HEK293 (cell line): ENCODE measurements around the gene CAMK1.
A peak's percentile ranks its signal among the peaks of the same experiment; 100 is the strongest.

Experiments used
- CTCF ChIA-PET: fragments of 350-600 bp; formaldehyde crosslinking; extraction: SDS; loops from one replicate; lab custom pipeline; 2021; ENCODE audit warnings: antibody characterized with exemption; lab: Yijun Ruan, JAX
- POLR2A ChIA-PET: fragments of 300-600 bp; formaldehyde crosslinking; extraction: SDS; loops from one replicate; lab custom pipeline; 2020; ENCODE audit warnings: antibody characterized with exemption, inconsistent platforms; lab: Yijun Ruan, JAX
- H3K27ac ChIP-seq: fragments of 200-500 bp; sonication (Bioruptor generic); 2 replicates; pipeline ENCODE4 v1.5.1; 2014; ENCODE audit warnings: low read depth, low read length, control low read depth, inconsistent platforms; ENCODE audit errors: extremely low read depth
- H3K36me3 ChIP-seq, 2 experiments: fragments of 200-500 bp in 1 of 2; sonication (Bioruptor generic) in 1 of 2; 1 replicate in 1 of 2; 2 replicates in 1 of 2; pipeline ENCODE4 v1.5.1; 2014 to 2017; ENCODE audit warnings: inconsistent platforms in 2 of 2, low read length in 2 of 2; ENCODE audit not compliant: control insufficient read depth in 2 of 2, insufficient read depth in 1 of 2
- H3K4me1 ChIP-seq: fragments of 200-500 bp; sonication (Bioruptor generic); 2 replicates; pipeline ENCODE4 v1.5.1; 2014; ENCODE audit warnings: mild to moderate bottlenecking, low read length, inconsistent platforms; ENCODE audit not compliant: control insufficient read depth, insufficient read depth
- H3K4me3 ChIP-seq: 2 replicates; pipeline ENCODE4 v1.5.1; 2011; ENCODE audit warnings: low read depth, mild to moderate bottlenecking, control low read depth, low read length, moderate library complexity
- H3K9me3 ChIP-seq: fragments of 200-500 bp; sonication (Bioruptor generic); 2 replicates; pipeline ENCODE4 v1.5.1; 2014; ENCODE audit warnings: low read depth, low read length, inconsistent platforms; ENCODE audit not compliant: control insufficient read depth, insufficient read depth
- BCL11A ChIP-seq: fragments of 450-650 bp; formaldehyde crosslinking; IDR thresholded peaks from 2 replicates; pipeline ENCODE4 v1.5.1; 2016; ENCODE audit warnings: low read depth, missing biosample characterization, missing genetic modification characterization
- GLIS2 ChIP-seq: fragments of 450-650 bp; formaldehyde crosslinking; IDR thresholded peaks from 2 replicates; pipeline ENCODE4 v1.5.1; 2016; ENCODE audit warnings: missing biosample characterization, missing genetic modification characterization
- SCRT1 ChIP-seq: fragments of 450-650 bp; formaldehyde crosslinking; IDR thresholded peaks from 2 replicates; pipeline ENCODE4 v1.5.1; 2016; ENCODE audit warnings: missing biosample characterization, missing genetic modification characterization, borderline replicate concordance
- TRIM28 ChIP-seq: IDR thresholded peaks from 2 replicates; pipeline ENCODE4 v1.6.1; 2011; ENCODE audit warnings: low read length, control low read depth, borderline replicate concordance
- ZBTB48 ChIP-seq: fragments of 450-650 bp; formaldehyde crosslinking; IDR thresholded peaks from 2 replicates; pipeline ENCODE4 v1.5.1; 2016; ENCODE audit warnings: missing biosample characterization, missing genetic modification characterization
- ZNF248 ChIP-seq: fragments of 450-650 bp; formaldehyde crosslinking; IDR thresholded peaks from 2 replicates; pipeline ENCODE4 v1.5.1; 2017; ENCODE audit warnings: missing biosample characterization, missing genetic modification characterization
- ZNF324 ChIP-seq: fragments of 450-650 bp; formaldehyde crosslinking; IDR thresholded peaks from 2 replicates; pipeline ENCODE4 v1.5.1; 2016; ENCODE audit warnings: missing biosample characterization, missing genetic modification characterization
- ZNF433 ChIP-seq: fragments of 450-650 bp; formaldehyde crosslinking; IDR thresholded peaks from 2 replicates; pipeline ENCODE4 v1.5.1; 2016; ENCODE audit warnings: missing biosample characterization, missing genetic modification characterization, low read depth
- ZNF473 ChIP-seq: fragments of 450-650 bp; formaldehyde crosslinking; IDR thresholded peaks from 2 replicates; pipeline ENCODE4 v1.5.1; 2017; ENCODE audit warnings: missing biosample characterization, missing genetic modification characterization
- ZNF544 ChIP-seq: fragments of 450-650 bp; formaldehyde crosslinking; IDR thresholded peaks from 2 replicates; pipeline ENCODE4 v1.5.0; 2017; ENCODE audit warnings: missing biosample characterization, missing genetic modification characterization
- ZNF558 ChIP-seq: fragments of 450-650 bp; formaldehyde crosslinking; IDR thresholded peaks from 2 replicates; pipeline ENCODE4 v1.5.1; 2016; ENCODE audit warnings: missing biosample characterization, missing genetic modification characterization
- ZNF596 ChIP-seq: fragments of 450-650 bp; IDR thresholded peaks from 2 replicates; pipeline ENCODE4 v1.5.0; 2018; ENCODE audit warnings: missing biosample characterization, mild to moderate bottlenecking, missing genetic modification characterization, moderate library complexity
- ZNF658 ChIP-seq: fragments of 450-650 bp; formaldehyde crosslinking; IDR thresholded peaks from 2 replicates; pipeline ENCODE4; 2016; ENCODE audit warnings: missing biosample characterization, missing genetic modification characterization
- ZNF664 ChIP-seq: fragments of 450-650 bp; formaldehyde crosslinking; IDR thresholded peaks from 2 replicates; pipeline ENCODE4 v1.5.1; 2016; ENCODE audit warnings: missing biosample characterization, missing genetic modification characterization
- ZNF670 ChIP-seq: fragments of 450-650 bp; formaldehyde crosslinking; IDR thresholded peaks from 2 replicates; pipeline ENCODE4 v1.5.1; 2016; ENCODE audit warnings: missing biosample characterization, missing genetic modification characterization, low read depth
- ZNF677 ChIP-seq: fragments of 450-650 bp; IDR thresholded peaks from 2 replicates; pipeline ENCODE4 v1.5.0; 2018; ENCODE audit warnings: missing biosample characterization, mild to moderate bottlenecking, missing genetic modification characterization, moderate library complexity
- ZSCAN5A ChIP-seq: fragments of 450-650 bp; formaldehyde crosslinking; IDR thresholded peaks from 2 replicates; pipeline ENCODE4 v1.5.1; 2016; ENCODE audit warnings: missing biosample characterization, missing genetic modification characterization
- TF ChIP-seq, protein P1 (sequence below): fragments of 450-650 bp; formaldehyde crosslinking; IDR thresholded peaks from 2 replicates; pipeline ENCODE4 v1.5.1; 2016; ENCODE audit warnings: missing biosample characterization, missing genetic modification characterization
- TF ChIP-seq, protein P2 (sequence below): fragments of 450-650 bp; formaldehyde crosslinking; IDR thresholded peaks from 2 replicates; pipeline ENCODE4 v1.5.1; 2016; ENCODE audit warnings: missing biosample characterization, missing genetic modification characterization

The CAMK1 gene

DNA sequence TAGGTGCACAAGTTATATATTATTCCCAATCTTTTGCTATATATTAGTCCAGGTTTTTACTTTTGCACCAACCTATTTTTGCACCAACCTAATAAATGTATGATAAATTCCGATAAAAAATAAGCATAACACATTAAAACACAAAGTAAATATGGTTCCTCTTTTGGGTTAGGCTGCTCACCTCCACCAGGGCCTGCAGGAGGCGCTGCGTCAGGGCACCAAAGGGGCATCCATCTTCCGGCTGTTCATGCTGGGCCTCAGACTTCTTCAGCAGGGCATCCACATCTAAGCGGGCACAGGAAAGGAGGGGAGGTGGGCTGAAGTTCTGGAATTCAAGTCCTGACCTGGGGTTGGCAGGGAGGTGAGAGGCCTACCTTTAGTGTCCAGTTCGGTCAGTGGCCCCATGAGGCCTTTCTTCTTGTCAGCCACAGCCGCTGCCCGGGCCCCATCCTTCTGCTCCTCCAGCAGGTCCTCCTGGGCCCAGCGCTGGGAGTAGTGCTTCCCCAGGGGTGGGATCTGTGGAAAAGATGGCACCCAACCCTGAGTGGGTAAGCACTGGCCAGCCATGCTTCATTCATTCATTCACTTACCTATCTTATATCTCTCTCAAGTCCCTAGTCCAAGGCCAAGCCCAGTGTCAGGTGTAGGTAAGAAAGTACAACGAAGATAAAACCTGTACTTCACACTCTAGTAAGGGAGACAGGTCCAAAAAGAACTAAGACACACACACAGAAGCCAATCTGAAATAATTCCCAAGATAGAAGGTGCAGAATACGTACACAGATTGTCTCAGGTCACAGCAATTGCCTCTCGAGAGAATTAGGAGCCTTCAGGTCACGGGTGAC, 17.3 kb upstream of the CAMK1 start:
- Histone ChIP-seq H3K4me3 (no peak overlapping the region), H3K4me1 (no peaks in the 10 kb centered on the region), H3K27ac (no peak overlapping the region; the same call in 1 of the 2 replicates), H3K9me3 (no peaks in the 10 kb centered on the region), H3K36me3 (peaks cover 4 to 77% of the 10 kb centered on the region in 2 experiments; a peak in 2 of 3 replicates)
- CTCF ChIA-PET = interaction anchor here (0.6 to 1.9 kb wide), 5 partner anchors 10 to 96 kb away, joined by 3 to 7 read pairs (median 3); partner anchors contain the start of gene OGG1
- POLR2A ChIA-PET = no interaction called here
- TF ChIP-seq, protein P1, sequence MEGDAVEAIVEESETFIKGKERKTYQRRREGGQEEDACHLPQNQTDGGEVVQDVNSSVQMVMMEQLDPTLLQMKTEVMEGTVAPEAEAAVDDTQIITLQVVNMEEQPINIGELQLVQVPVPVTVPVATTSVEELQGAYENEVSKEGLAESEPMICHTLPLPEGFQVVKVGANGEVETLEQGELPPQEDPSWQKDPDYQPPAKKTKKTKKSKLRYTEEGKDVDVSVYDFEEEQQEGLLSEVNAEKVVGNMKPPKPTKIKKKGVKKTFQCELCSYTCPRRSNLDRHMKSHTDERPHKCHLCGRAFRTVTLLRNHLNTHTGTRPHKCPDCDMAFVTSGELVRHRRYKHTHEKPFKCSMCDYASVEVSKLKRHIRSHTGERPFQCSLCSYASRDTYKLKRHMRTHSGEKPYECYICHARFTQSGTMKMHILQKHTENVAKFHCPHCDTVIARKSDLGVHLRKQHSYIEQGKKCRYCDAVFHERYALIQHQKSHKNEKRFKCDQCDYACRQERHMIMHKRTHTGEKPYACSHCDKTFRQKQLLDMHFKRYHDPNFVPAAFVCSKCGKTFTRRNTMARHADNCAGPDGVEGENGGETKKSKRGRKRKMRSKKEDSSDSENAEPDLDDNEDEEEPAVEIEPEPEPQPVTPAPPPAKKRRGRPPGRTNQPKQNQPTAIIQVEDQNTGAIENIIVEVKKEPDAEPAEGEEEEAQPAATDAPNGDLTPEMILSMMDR (tag by site-specific recombination) = 0 out of 2 replicates have a peak, but pooled peaks have one; percentile 23
- TF ChIP-seq ZSCAN5A (tag by site-specific recombination) = no peak
- TF ChIP-seq, all 188 proteins: peak for 1

DNA sequence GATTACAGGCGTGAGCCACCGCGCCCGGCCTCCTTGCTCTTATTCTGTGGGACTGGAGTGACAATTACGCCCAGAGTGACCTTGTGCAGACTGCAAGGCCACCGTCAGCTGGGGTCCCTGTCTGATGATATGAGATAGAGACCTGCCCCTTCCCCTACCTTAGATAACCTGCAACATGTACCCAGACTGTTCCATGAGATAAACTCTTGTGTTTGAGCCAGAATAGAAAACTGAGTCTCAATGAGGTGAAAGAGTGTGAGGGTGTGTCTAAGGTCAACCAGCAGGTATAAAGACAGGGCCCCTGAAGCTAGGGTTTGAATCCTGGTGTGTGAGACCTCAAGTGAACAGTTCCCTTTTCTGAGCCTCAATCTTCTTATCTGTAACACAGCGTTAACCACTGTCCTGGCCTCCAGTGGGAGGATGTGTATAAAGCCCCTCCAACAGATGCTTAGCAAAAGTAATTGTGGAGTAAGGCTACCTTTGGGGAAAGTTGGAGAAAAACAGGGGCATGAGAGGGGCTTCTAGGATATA, 16.5 kb upstream of the CAMK1 start:
- Histone ChIP-seq H3K27ac (no peak overlapping the region), H3K36me3 (peaks cover 9 to 84% of the 10 kb centered on the region in 2 experiments; a peak in 2 of 3 replicates), H3K9me3 (no peaks in the 10 kb centered on the region), H3K4me3 (no peak overlapping the region), H3K4me1 (no peaks in the 10 kb centered on the region)
- TF ChIP-seq ZNF433 (tag by site-specific recombination) = no peak
- no peak for TF ChIP-seq ZNF558 (tag by site-specific recombination)
- no peak for TF ChIP-seq ZNF544 (tag by site-specific recombination)
- TF ChIP-seq ZNF658 (tag by site-specific recombination) = no peak
- no peak for TF ChIP-seq ZBTB48 (tag by site-specific recombination)
- no peak for TF ChIP-seq BCL11A (tag by site-specific recombination)
- no peak for TF ChIP-seq TRIM28
- no peak for TF ChIP-seq ZNF596 (tag by site-specific recombination)
- no peak for TF ChIP-seq ZNF473 (tag by site-specific recombination)
- no peak for TF ChIP-seq ZNF664 (tag by site-specific recombination)
- TF ChIP-seq ZNF248 (tag by site-specific recombination) = no peak
- no peak for TF ChIP-seq SCRT1 (tag by site-specific recombination)
- TF ChIP-seq ZNF324 (tag by site-specific recombination) = no peak
- TF ChIP-seq, protein P2, sequence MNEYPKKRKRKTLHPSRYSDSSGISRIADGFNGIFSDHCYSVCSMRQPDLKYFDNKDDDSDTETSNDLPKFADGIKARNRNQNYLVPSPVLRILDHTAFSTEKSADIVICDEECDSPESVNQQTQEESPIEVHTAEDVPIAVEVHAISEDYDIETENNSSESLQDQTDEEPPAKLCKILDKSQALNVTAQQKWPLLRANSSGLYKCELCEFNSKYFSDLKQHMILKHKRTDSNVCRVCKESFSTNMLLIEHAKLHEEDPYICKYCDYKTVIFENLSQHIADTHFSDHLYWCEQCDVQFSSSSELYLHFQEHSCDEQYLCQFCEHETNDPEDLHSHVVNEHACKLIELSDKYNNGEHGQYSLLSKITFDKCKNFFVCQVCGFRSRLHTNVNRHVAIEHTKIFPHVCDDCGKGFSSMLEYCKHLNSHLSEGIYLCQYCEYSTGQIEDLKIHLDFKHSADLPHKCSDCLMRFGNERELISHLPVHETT = no peak
- no peak for TF ChIP-seq ZNF677
- no peak for TF ChIP-seq ZNF670 (tag by site-specific recombination)
- no peak for TF ChIP-seq GLIS2
- CTCF ChIA-PET = interaction anchor here (0.6 to 1.9 kb wide), 5 partner anchors 9 to 97 kb away, joined by 3 to 7 read pairs (median 3); partner anchors contain the start of gene OGG1
- POLR2A ChIA-PET = no interaction called here
